GM12872 (cell line): Measurements from ENCODE around the gene SORCS2.

ENCODE experiments used
- TF ChIP-seq, protein P1 (sequence below): IDR thresholded peaks from 3 replicates; pipeline ENCODE4 v1.5.1; 2011; ENCODE audit warnings: low read depth, mild to moderate bottlenecking, low read length, moderate library complexity; ENCODE audit not compliant: insufficient read depth

The SORCS2 gene

DNA sequence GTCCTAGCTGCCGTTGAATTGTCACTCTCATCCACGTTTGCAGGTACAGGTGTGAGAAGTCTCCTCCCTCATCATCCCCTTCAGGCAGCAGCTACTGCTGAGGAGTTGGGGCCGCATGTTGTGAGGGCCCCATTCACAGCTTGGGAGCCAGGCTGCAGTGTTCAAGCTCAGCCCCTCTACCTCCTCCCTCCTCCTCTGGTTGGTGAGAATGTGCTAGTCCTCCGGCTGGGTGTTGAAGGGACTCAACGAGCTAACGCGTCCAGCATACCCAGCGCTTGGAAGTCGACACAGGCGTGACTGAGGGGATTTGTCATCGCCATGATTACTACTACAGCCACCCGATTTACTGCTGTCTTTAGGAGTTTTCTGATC is 324.4 kb downstream of the SORCS2 start:
- TF ChIP-seq, protein P1, sequence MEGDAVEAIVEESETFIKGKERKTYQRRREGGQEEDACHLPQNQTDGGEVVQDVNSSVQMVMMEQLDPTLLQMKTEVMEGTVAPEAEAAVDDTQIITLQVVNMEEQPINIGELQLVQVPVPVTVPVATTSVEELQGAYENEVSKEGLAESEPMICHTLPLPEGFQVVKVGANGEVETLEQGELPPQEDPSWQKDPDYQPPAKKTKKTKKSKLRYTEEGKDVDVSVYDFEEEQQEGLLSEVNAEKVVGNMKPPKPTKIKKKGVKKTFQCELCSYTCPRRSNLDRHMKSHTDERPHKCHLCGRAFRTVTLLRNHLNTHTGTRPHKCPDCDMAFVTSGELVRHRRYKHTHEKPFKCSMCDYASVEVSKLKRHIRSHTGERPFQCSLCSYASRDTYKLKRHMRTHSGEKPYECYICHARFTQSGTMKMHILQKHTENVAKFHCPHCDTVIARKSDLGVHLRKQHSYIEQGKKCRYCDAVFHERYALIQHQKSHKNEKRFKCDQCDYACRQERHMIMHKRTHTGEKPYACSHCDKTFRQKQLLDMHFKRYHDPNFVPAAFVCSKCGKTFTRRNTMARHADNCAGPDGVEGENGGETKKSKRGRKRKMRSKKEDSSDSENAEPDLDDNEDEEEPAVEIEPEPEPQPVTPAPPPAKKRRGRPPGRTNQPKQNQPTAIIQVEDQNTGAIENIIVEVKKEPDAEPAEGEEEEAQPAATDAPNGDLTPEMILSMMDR: no peak

DNA sequence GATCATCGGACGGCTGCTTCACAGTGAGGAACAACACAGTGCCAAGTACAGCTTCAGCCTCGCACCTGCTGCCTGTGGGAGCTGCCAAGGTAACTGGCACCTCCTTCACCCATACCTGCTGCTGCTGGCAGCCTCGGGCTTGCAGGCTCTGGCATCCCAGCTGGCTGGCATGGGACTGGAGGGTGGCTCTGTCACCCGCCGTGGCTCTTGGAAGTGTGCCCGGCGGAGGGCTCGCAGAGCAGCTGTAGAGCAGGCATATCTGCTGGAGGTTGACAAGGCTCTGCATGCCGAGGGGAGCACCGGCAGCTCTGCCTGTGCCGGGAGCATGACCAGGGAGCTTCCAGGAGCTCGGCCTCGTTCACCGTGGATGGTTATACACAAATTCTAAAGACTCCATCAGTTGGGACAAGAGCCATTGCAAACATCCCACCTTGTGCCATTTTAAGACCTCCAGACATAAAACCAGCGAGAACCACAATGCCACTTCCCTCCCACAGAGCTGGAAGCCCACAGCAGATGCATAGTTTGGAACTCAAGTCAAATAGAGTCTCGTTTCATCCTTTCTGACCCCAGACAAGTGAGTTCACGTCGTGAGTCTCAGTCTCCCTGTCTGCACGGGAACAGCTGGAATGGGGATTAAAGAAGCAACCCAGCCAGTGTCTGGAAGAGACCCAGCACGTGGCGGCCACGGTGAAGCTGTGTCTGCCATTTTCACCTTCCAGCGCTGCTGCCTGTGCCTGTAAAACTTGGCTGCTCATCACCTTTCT is 326.7 kb downstream of the SORCS2 start:
- TF ChIP-seq, protein P1: no peak

DNA sequence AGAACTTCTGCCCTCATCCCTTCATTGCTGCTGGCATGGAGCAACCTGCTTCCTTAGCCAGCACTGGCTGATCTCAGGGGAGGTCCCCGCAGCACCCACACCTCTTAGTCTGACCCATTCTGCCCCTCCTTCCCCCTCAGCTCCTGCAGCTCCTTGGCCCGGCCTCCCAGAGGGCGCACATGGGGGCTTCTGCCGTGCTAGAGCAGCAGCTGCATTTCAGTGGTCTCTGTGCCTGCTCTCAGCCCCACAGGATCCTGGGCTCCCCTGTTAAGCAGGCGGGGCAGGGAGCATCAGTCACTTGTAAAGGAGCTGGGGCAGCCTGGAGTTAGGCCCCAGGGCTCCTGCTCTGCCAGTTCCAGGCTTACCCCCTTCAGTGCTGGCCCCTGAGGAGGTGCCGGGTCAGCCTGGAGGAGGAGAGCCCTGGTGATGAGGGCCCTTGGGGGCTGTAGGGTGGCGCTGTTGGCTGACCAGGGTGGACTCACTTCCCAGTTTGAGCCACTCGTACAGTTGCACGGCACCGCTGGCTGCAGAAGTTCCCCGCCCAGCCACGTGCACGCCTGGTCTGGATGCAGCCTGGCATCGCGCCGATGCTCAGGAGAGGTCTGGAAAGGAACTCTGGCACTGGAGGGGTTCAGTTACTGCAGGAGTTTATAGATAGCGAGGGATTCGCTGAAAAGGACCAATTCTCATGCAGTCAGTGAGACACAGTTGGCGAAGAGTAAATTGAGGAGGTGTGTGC is 327.5 kb downstream of the SORCS2 start:
- TF ChIP-seq, protein P1: no peak

DNA sequence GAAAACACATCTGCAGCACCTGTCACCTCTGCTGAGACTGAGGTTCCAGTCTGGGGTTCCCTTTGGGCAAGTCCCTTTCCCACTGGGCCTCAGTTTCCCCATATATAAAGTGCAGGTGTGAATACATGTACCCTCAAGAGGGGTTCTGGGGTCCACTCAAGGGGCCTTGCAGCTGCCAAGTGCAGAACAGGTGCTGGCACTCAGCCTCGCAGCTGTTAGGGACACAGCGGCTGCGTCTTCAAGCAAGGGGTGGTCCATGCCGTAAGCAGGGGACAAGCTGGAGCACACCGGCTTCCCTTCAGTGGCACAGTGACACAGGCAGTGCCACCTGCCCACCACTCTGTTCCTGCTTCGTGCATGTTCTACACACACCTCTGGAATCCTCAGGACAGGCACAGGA is 329.3 kb downstream of the SORCS2 start:
- TF ChIP-seq, protein P1: no peak

DNA sequence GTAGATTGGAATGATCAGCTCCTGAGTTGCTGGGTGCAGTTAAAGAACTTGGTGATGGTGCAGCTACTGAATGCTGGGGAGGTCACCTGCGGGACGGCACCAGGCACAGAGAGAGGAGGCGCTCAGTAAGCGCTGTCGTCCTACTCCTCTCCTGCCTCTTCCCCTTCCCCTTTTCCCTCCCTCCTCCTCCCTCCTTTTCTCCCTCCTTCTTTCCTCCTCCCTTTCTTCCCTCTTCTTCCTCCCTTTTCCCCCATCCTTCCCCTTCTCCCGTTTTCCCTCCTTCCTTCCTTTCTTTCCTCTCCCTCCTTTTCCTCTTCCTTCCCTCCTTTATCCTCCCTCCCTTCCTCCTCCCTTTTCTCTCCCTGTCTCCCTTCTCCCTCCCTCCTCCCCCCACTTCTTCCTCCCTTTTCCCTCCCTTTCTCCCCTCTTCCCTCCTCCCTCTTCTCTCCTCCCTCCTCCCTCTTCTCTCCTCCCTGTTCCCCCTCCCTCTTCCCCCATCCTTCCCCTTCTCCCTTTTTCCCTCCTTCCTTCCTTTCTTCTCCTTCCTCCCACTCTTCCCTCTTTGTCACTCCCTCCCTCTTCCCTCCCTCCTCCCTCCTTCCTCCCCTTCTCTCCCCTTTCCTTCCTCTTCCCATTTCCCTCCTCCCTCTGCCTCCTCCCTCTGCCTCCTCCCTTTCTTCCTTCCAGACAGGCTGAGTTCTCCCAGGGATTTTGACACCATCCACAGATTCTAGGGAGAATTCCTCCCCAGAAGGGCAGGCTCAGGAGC is 330.3 kb downstream of the SORCS2 start:
- TF ChIP-seq, protein P1: no peak

DNA sequence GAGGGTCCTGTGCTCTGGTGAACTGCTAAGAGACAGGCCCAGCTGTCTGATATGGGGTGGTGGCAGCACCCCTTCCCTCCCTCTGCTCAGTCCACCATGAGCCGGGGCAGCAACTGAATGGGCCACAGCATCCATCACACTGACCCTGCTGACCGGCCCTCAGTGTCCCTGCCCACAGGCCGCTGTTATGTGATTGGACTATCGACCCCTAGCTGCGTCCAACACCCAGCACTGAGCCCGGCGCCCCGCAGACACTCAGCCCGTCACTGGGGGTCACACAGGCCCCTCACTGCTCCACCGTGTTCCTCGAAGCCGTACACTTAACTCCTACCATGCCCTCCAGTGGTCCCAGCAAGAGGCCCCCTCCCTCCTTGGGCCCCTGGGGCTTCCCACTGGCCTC is 331.2 kb downstream of the SORCS2 start:
- TF ChIP-seq, protein P1: no peak

DNA sequence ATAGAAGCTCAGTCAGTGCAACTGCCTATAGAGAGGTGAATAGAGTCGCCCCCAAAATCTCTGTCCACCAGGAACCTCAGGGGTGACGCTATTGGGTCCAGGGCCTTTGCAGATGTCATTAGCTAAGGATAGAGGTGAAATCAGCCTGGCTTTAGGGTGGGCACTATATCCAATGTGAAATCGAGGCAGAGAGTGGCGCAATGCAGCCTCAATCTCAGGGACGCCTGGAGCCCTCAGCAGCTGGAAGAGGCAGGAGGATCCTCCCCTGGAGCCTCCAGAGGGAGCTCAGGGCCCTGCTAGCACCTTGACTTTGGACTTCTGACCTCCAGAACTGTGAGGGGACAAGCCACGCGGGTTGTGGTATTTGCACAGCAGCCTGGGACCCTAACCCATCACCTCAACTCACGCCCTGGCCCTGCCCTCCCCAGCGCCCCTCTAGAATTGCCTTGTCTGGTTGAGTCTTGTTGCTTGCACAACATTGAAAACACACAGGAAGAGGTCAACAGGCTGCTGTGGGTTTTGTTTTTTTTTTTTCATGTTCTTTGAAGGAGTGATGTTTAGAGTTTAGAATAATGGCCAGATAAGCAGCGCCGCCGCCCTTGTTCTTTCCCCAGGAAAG is 331.8 kb downstream of the SORCS2 start:
- TF ChIP-seq, protein P1: no peak
